ENCODE measurements around the gene DOP1A.

Gene DOP1A

GRCh38 chr6:83202031-83202430, 134.6 kb downstream of the DOP1A start:
- H3K9me2 ChIP-seq (ENCODE audit: low read depth, low read length) = no peaks in the 10 kb centered on the region
- no peaks in the 10 kb centered on the region for H3F3A ChIP-seq (ENCODE audit: insufficient read depth, low read length)
- H3K9ac ChIP-seq (ENCODE audit: low read length) = no peak overlapping the region
- no peak overlapping the region for H3K4me3 ChIP-seq (ENCODE audit: low read depth, low read length, poor library complexity, severe bottlenecking)
- peaks cover 4% of the 10 kb centered on the region; the same call in 1 of the 2 replicates for H3K27me3 ChIP-seq (ENCODE audit: insufficient read depth, low read length)
- H3K36me3 ChIP-seq (ENCODE audit: insufficient read depth, low read length) = no peaks in the 10 kb centered on the region; the same call in 1 of the 2 replicates
- no peak overlapping the region for H3K4me2 ChIP-seq (ENCODE audit: low read length)
- H4K20me1 ChIP-seq (ENCODE audit: insufficient read depth, low read length) = no peaks in the 10 kb centered on the region
- H2AFZ ChIP-seq (ENCODE audit: low read length) = no peak overlapping the region
- H3K79me2 ChIP-seq (ENCODE audit: insufficient read depth, low read length) = no peaks in the 10 kb centered on the region
- H3K4me1 ChIP-seq (ENCODE audit: insufficient read depth, low read length, severe bottlenecking) = no peaks in the 10 kb centered on the region
- TF ChIP-seq EZH2 (IDR thresholded peaks at IDR 0.05; ENCODE audit: borderline replicate concordance, low read length) (no peak), CTCF (IDR thresholded peaks at IDR 0.05; ENCODE audit: low read length) (no peak)
- no peaks in the 10 kb centered on the region for H3K9me3 ChIP-seq (ENCODE audit: low read length)
- no peak overlapping the region for H3K27ac ChIP-seq (ENCODE audit: low read depth, low read length, poor library complexity, severe bottlenecking)

GRCh38 chr6:83215131-83216047, 147.9 kb downstream of the DOP1A start:
- no peaks in the 10 kb centered on the region for H3K9me3 ChIP-seq (ENCODE audit: low read length)
- H3K36me3 ChIP-seq (ENCODE audit: insufficient read depth, low read length) = no peaks in the 10 kb centered on the region
- no peaks in the 10 kb centered on the region for H3K79me2 ChIP-seq (ENCODE audit: insufficient read depth, low read length)
- no peak overlapping the region for H2AFZ ChIP-seq (ENCODE audit: low read length)
- H3K9me2 ChIP-seq (ENCODE audit: low read depth, low read length) = no peaks in the 10 kb centered on the region
- no peak overlapping the region for H3K4me3 ChIP-seq (ENCODE audit: low read depth, low read length, poor library complexity, severe bottlenecking)
- no peaks in the 10 kb centered on the region for H3F3A ChIP-seq (ENCODE audit: insufficient read depth, low read length)
- TF ChIP-seq EZH2 (IDR thresholded peaks at IDR 0.05; ENCODE audit: borderline replicate concordance, low read length) (no peak), CTCF (IDR thresholded peaks at IDR 0.05; ENCODE audit: low read length) (peak; percentile 84)
- no peaks in the 10 kb centered on the region for H4K20me1 ChIP-seq (ENCODE audit: insufficient read depth, low read length)
- no peaks in the 10 kb centered on the region for H3K4me1 ChIP-seq (ENCODE audit: insufficient read depth, low read length, severe bottlenecking)
- H3K27ac ChIP-seq (ENCODE audit: low read depth, low read length, poor library complexity, severe bottlenecking) = no peak overlapping the region
- H3K4me2 ChIP-seq (ENCODE audit: low read length) = no peak overlapping the region
- no peaks in the 10 kb centered on the region for H3K27me3 ChIP-seq (ENCODE audit: insufficient read depth, low read length)
- no peak overlapping the region for H3K9ac ChIP-seq (ENCODE audit: low read length)

GRCh38 chr6:83216806-83217205, 149.3 kb downstream of the DOP1A start:
- TF ChIP-seq CTCF (IDR thresholded peaks at IDR 0.05; ENCODE audit: low read length) (no peak), EZH2 (IDR thresholded peaks at IDR 0.05; ENCODE audit: borderline replicate concordance, low read length) (no peak)
- Histone ChIP-seq H3K9ac (ENCODE audit: low read length) (no peak overlapping the region), H3K27me3 (ENCODE audit: insufficient read depth, low read length) (no peaks in the 10 kb centered on the region), H3K4me3 (ENCODE audit: low read depth, low read length, poor library complexity, severe bottlenecking) (no peak overlapping the region), H3K4me2 (ENCODE audit: low read length) (no peak overlapping the region), H3K27ac (ENCODE audit: low read depth, low read length, poor library complexity, severe bottlenecking) (no peak overlapping the region), H2AFZ (ENCODE audit: low read length) (no peak overlapping the region), H4K20me1 (ENCODE audit: insufficient read depth, low read length) (no peaks in the 10 kb centered on the region), H3K4me1 (ENCODE audit: insufficient read depth, low read length, severe bottlenecking) (no peaks in the 10 kb centered on the region), H3K79me2 (ENCODE audit: insufficient read depth, low read length) (no peaks in the 10 kb centered on the region), H3F3A (ENCODE audit: insufficient read depth, low read length) (no peaks in the 10 kb centered on the region), H3K36me3 (ENCODE audit: insufficient read depth, low read length) (no peaks in the 10 kb centered on the region), H3K9me2 (ENCODE audit: low read depth, low read length) (no peaks in the 10 kb centered on the region), H3K9me3 (ENCODE audit: low read length) (no peaks in the 10 kb centered on the region)
